H9 (cell line): Measurements from ENCODE around the gene RNF175. TPM values are rescaled to one million over a fixed set of nuclear protein-coding genes. Genes with fewer than 3 reads are reported as not detected.

Experiments
- DNase-seq: peaks from one replicate; pipeline ENCODE4 v3.0.0-alpha.2; 2017
- H2AFZ ChIP-seq: one replicate; pipeline ENCODE4 v1.6.1; 2013; ENCODE audit warnings: mild to moderate bottlenecking, low read length, control low read depth, moderate library complexity
- H2AK5ac ChIP-seq: 2 replicates; pipeline ENCODE4 v1.6.1; 2013; ENCODE audit warnings: low read length, control low read depth, mixed read lengths; ENCODE audit not compliant: insufficient read length
- H2BK120ac ChIP-seq: one replicate; pipeline ENCODE4 v1.6.1; 2013; ENCODE audit warnings: low read depth, mild to moderate bottlenecking, low read length, control low read depth, inconsistent platforms; ENCODE audit not compliant: poor library complexity, severe bottlenecking
- H2BK12ac ChIP-seq: 2 replicates; pipeline ENCODE4 v1.6.1; 2013; ENCODE audit warnings: low read length, control low read depth, mixed read lengths, low read depth; ENCODE audit not compliant: insufficient read length
- H2BK15ac ChIP-seq: 2 replicates; pipeline ENCODE4 v1.6.1; 2013; ENCODE audit warnings: low read depth, low read length, control low read depth
- H2BK20ac ChIP-seq: one replicate; pipeline ENCODE4 v1.6.1; 2013; ENCODE audit warnings: low read depth, mild to moderate bottlenecking, low read length, control low read depth, inconsistent platforms; ENCODE audit not compliant: poor library complexity, severe bottlenecking
- H2BK5ac ChIP-seq: 2 replicates; pipeline ENCODE4 v1.6.1; 2013; ENCODE audit warnings: low read length, control low read depth, mixed read lengths; ENCODE audit not compliant: insufficient read length
- H3K14ac ChIP-seq: 2 replicates; pipeline ENCODE4 v1.6.1; 2013; ENCODE audit warnings: low read length, control low read depth; ENCODE audit not compliant: insufficient read depth
- H3K18ac ChIP-seq: 2 replicates; pipeline ENCODE4 v1.6.1; 2013; ENCODE audit warnings: low read depth, mild to moderate bottlenecking, mixed read lengths, low read length, control low read depth; ENCODE audit not compliant: insufficient read length
- H3K23ac ChIP-seq: 2 replicates; pipeline ENCODE4 v1.6.1; 2013; ENCODE audit warnings: low read length, control low read depth, mixed read lengths, low read depth; ENCODE audit not compliant: insufficient read length
- H3K23me2 ChIP-seq: 2 replicates; pipeline ENCODE4 v1.6.1; 2013; ENCODE audit warnings: low read depth, mild to moderate bottlenecking, mixed read lengths, low read length, control low read depth; ENCODE audit not compliant: insufficient read length, poor library complexity, severe bottlenecking
- H3K27ac ChIP-seq: 2 replicates; pipeline ENCODE4 v1.5.1; 2013; ENCODE audit warnings: low read length, control low read depth, mixed read lengths, low read depth; ENCODE audit not compliant: insufficient read length
- H3K27me3 ChIP-seq: 2 replicates; pipeline ENCODE4 v1.6.1; 2013; ENCODE audit warnings: low read length, control low read depth, inconsistent platforms; ENCODE audit not compliant: insufficient read depth
- H3K4ac ChIP-seq: 2 replicates; pipeline ENCODE4 v1.6.1; 2013; ENCODE audit warnings: low read depth, mild to moderate bottlenecking, control low read depth, inconsistent platforms, low read length, moderate library complexity
- H3K4me1 ChIP-seq: 2 replicates; pipeline ENCODE4 v1.6.1; 2013; ENCODE audit warnings: low read length, control low read depth, inconsistent platforms; ENCODE audit not compliant: insufficient read depth
- H3K4me2 ChIP-seq: 2 replicates; pipeline ENCODE4 v1.6.1; 2013; ENCODE audit warnings: low read length, control low read depth, mixed read lengths; ENCODE audit not compliant: insufficient read length, insufficient read depth
- H3K56ac ChIP-seq: 2 replicates; pipeline ENCODE4 v1.6.1; 2013; ENCODE audit warnings: low read depth, mild to moderate bottlenecking, mixed read lengths, low read length, control low read depth; ENCODE audit not compliant: insufficient read length
- H3K79me1 ChIP-seq: 2 replicates; pipeline ENCODE4 v1.6.1; 2013; ENCODE audit warnings: low read depth, mild to moderate bottlenecking, moderate library complexity, low read length, control low read depth, inconsistent platforms; ENCODE audit not compliant: insufficient read depth, poor library complexity, severe bottlenecking
- H3K79me2 ChIP-seq: 2 replicates; pipeline ENCODE4 v1.6.1; 2013; ENCODE audit warnings: low read length, control low read depth, inconsistent platforms; ENCODE audit not compliant: insufficient read depth
- H3K9ac ChIP-seq: 2 replicates; pipeline ENCODE4 v1.6.1; 2013; ENCODE audit warnings: low read length, control low read depth, mixed read lengths; ENCODE audit not compliant: insufficient read length; ENCODE audit errors: extremely low read depth
- H3K9me3 ChIP-seq: one replicate; pipeline ENCODE4 v1.6.1; 2013; ENCODE audit warnings: low read depth, low read length, inconsistent platforms; ENCODE audit not compliant: control insufficient read depth
- H3T11ph ChIP-seq: one replicate; pipeline ENCODE4 v1.6.1; 2013; ENCODE audit warnings: mild to moderate bottlenecking, low read length, control low read depth, inconsistent platforms
- H4K20me1 ChIP-seq: one replicate; pipeline ENCODE4 v1.6.1; 2013; ENCODE audit not compliant: control insufficient read depth, insufficient read length, insufficient read depth
- H4K5ac ChIP-seq: 2 replicates; pipeline ENCODE4 v1.6.1; 2013; ENCODE audit warnings: low read depth, mild to moderate bottlenecking, mixed read lengths, low read length, control low read depth; ENCODE audit not compliant: insufficient read length
- H4K8ac ChIP-seq: replicated peaks from 2 replicates; pipeline ENCODE4 v1.6.1; 2013; ENCODE audit warnings: low read length, control low read depth, mixed read lengths, low read depth; ENCODE audit not compliant: insufficient read length
- H4K91ac ChIP-seq: 2 replicates; pipeline ENCODE4 v1.6.1; 2013; ENCODE audit warnings: low read depth, mild to moderate bottlenecking, moderate library complexity, mixed read lengths, low read length, control low read depth; ENCODE audit not compliant: insufficient read length
- H3K27ac Mint-ChIP-seq, 3 experiments: 2 replicates in 2 of 3; 3 replicates in 1 of 3; pipeline ENCODE4 v1.8.0; 2020 to 2021; ENCODE audit warnings: mixed read lengths in 3 of 3, mild to moderate bottlenecking in 1 of 3, moderate library complexity in 1 of 3
- H3K27me3 Mint-ChIP-seq: 2 replicates; pipeline ENCODE4 v1.8.0; 2021; ENCODE audit warnings: low read depth, mild to moderate bottlenecking, moderate library complexity, mixed read lengths
- H3K36me3 Mint-ChIP-seq, 3 experiments: 2 replicates in 2 of 3; 3 replicates in 1 of 3; pipeline ENCODE4 v1.8.0; 2020 to 2021; ENCODE audit warnings: low read depth in 3 of 3, mixed read lengths in 3 of 3; ENCODE audit not compliant: insufficient read depth in 1 of 3
- H3K4me1 Mint-ChIP-seq, 2 experiments: 2 replicates each; pipeline ENCODE4 v1.8.0; 2020; ENCODE audit warnings: mixed read lengths in 2 of 2
- H3K4me3 Mint-ChIP-seq, 2 experiments: 2 replicates in 1 of 2; 3 replicates in 1 of 2; pipeline ENCODE4 v1.8.0; 2020 to 2021; ENCODE audit warnings: mild to moderate bottlenecking in 2 of 2, mixed read lengths in 2 of 2, moderate library complexity in 1 of 2
- H3K9me3 Mint-ChIP-seq, 2 experiments: 2 replicates in 1 of 2; 3 replicates in 1 of 2; pipeline ENCODE4 v1.8.0; 2020; ENCODE audit warnings: mild to moderate bottlenecking in 2 of 2, mixed read lengths in 2 of 2, moderate library complexity in 1 of 2
- WGBS: extraction: QIAGEN DNeasy Blood & Tissue Kit; methylation state at CpG from one replicate; pipeline ENCODE4 v1.1.7; 2013; ENCODE audit warnings: missing lambda C conversion rate, low lambda C conversion rate, mixed read lengths; ENCODE audit not compliant: insufficient read length; ENCODE audit errors: extremely low coverage; 5-methylcytosine and 5-hydroxymethylcytosine counted together
- total RNA-seq: library from RNA; stranded (reverse); gene quantifications from 2 replicates; pipeline ENCODE4 v1.2.1, GENCODE V29; 2021
- TF ChIP-seq, protein P1 (sequence below): fragments of 200-600 bp; sonication (generic); conservative IDR thresholded peaks from 3 replicates; pipeline ENCODE4 v1.8.0; 2021; ENCODE audit warnings: antibody characterized with exemption, mild to moderate bottlenecking

RNF175 gene
- total RNA-seq, 1 experiment from 2014 or later: 4.3 TPM

GRCh38 chr4:153728660-153729059 lies 31.2 kb downstream of the RNF175 start:
- H3K4ac ChIP-seq: no peak overlapping the region
- H4K5ac ChIP-seq: no peak overlapping the region
- no peaks in the 10 kb centered on the region for H3K9me3 Mint-ChIP-seq
- H3K27ac Mint-ChIP-seq: no peak overlapping the region
- no peaks in the 10 kb centered on the region for H3K23me2 ChIP-seq
- no peak overlapping the region for H2BK12ac ChIP-seq
- H3K56ac ChIP-seq: no peak overlapping the region
- no peak overlapping the region for H3K14ac ChIP-seq
- H2BK20ac ChIP-seq: no peak overlapping the region
- no peaks in the 10 kb centered on the region for H3K27me3 Mint-ChIP-seq
- no peak overlapping the region for H3K4me2 ChIP-seq
- WGBS: no CpG with 5 or more reads among the region's 4 CpGs
- H3K9ac ChIP-seq: no peak overlapping the region
- H3K4me1 ChIP-seq: no peaks in the 10 kb centered on the region
- H2AFZ ChIP-seq: no peak overlapping the region
- no peak overlapping the region for H3K18ac ChIP-seq
- no peak overlapping the region for H3K4me3 Mint-ChIP-seq
- H2AK5ac ChIP-seq: no peak overlapping the region
- H3K79me2 ChIP-seq: no peaks in the 10 kb centered on the region
- H3T11ph ChIP-seq: no peak overlapping the region
- H3K9me3 ChIP-seq: no peaks in the 10 kb centered on the region
- no peak overlapping the region for H2BK5ac ChIP-seq
- peak overlapping the region; percentile 37; the same call in 1 of the 2 replicates for H2BK15ac ChIP-seq
- TF ChIP-seq, protein P1, sequence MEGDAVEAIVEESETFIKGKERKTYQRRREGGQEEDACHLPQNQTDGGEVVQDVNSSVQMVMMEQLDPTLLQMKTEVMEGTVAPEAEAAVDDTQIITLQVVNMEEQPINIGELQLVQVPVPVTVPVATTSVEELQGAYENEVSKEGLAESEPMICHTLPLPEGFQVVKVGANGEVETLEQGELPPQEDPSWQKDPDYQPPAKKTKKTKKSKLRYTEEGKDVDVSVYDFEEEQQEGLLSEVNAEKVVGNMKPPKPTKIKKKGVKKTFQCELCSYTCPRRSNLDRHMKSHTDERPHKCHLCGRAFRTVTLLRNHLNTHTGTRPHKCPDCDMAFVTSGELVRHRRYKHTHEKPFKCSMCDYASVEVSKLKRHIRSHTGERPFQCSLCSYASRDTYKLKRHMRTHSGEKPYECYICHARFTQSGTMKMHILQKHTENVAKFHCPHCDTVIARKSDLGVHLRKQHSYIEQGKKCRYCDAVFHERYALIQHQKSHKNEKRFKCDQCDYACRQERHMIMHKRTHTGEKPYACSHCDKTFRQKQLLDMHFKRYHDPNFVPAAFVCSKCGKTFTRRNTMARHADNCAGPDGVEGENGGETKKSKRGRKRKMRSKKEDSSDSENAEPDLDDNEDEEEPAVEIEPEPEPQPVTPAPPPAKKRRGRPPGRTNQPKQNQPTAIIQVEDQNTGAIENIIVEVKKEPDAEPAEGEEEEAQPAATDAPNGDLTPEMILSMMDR: no peak
- H3K4me1 Mint-ChIP-seq: peaks cover 5 to 8% of the 10 kb centered on the region in 2 experiments; a peak in 3 of 4 replicates
- H3K23ac ChIP-seq: no peak overlapping the region
- no peaks in the 10 kb centered on the region for H4K20me1 ChIP-seq
- no peak overlapping the region for H2BK120ac ChIP-seq
- H3K79me1 ChIP-seq: no peaks in the 10 kb centered on the region
- H3K27ac ChIP-seq: no peak overlapping the region
- H4K8ac ChIP-seq: no peak overlapping the region
- H3K36me3 Mint-ChIP-seq: no peaks in the 10 kb centered on the region
- H4K91ac ChIP-seq: no peak overlapping the region
- no peaks in the 10 kb centered on the region for H3K27me3 ChIP-seq
- no peak for DNase-seq
